NOMO-1 (cell line): ENCODE results near the gene MRPS25.
A peak's percentile ranks its signal among the peaks of the same experiment; 100 is the strongest.

Experiments used
- DNase-seq, 2 experiments: peaks; one replicate each; lab custom pipeline; 2025; ENCODE audit not compliant: unreplicated experiment in 2 of 2; lab: John Stamatoyannopoulos, UW

MRPS25 gene

GRCh38 chr3:15083252-15083651, 18.1 kb upstream of the MRPS25 start:
- DNase-seq: no peak

- DNase-seq: peak; percentile 48 to 57
These were observed 17.0 kb upstream of the MRPS25 start for GRCh38 chr3:15081960-15082664.

GRCh38 chr3:15079091-15079490, 14.0 kb upstream of the MRPS25 start:
- DNase-seq: no peak

- no peak for DNase-seq
These were observed 9.4 kb upstream of the MRPS25 start for GRCh38 chr3:15074500-15074899.

- DNase-seq: peak; percentile 28 to 62
These were observed 6.6 kb upstream of the MRPS25 start for GRCh38 chr3:15071699-15072098.

- DNase-seq: no peak
These were observed 4.3 kb upstream of the MRPS25 start for GRCh38 chr3:15069441-15069840.

- no peak for DNase-seq
These were observed 1.4 kb upstream of the MRPS25 start for GRCh38 chr3:15066467-15066866.

GRCh38 chr3:15065550-15066007, 464 bp upstream of the MRPS25 start:
- DNase-seq: no peak

GRCh38 chr3:15064299-15064834, 748 bp downstream of the MRPS25 start:
- peak; percentile 13 to 21 for DNase-seq

- DNase-seq: no peak
These were observed 1.3 kb downstream of the MRPS25 start for GRCh38 chr3:15063656-15064286.

- DNase-seq: no peak
These were observed 1.9 kb downstream of the MRPS25 start for GRCh38 chr3:15063238-15063637.

GRCh38 chr3:15060029-15060428, 5.1 kb downstream of the MRPS25 start:
- no peak for DNase-seq

GRCh38 chr3:15056676-15057404, 8.3 kb downstream of the MRPS25 start:
- no peak for DNase-seq

- DNase-seq: no peak
These were observed 10.0 kb downstream of the MRPS25 start for GRCh38 chr3:15055019-15055557.

- no peak for DNase-seq
These were observed 11.6 kb downstream of the MRPS25 start for GRCh38 chr3:15053541-15053940.

GRCh38 chr3:15052335-15053242, 12.5 kb downstream of the MRPS25 start:
- DNase-seq: no peak

- DNase-seq: peak; percentile 11
These were observed 13.6 kb downstream of the MRPS25 start for GRCh38 chr3:15051531-15051930.

- DNase-seq: peak in 1 of 2 experiments; percentile 42
These were observed 14.6 kb downstream of the MRPS25 start for GRCh38 chr3:15050405-15051092.

GRCh38 chr3:15049584-15049983, 15.5 kb downstream of the MRPS25 start:
- no peak for DNase-seq

- DNase-seq: no peak
These were observed 19.4 kb downstream of the MRPS25 start for GRCh38 chr3:15045667-15046066.
